Activated B cell treated with CpG ODN at 0.5 μM for 24 hours (primary cell): ENCODE results near the gene AURKAIP1. TPM values are rescaled to one million over a fixed set of nuclear protein-coding genes. Genes with fewer than 3 reads are reported as not detected.
A peak's percentile ranks its signal among the peaks of the same experiment; 100 is the strongest.
"Not testable (repeated sequence)": the region's sequence is repeated elsewhere in the genome, so short reads cannot be mapped to it uniquely, and the experiment has no call there.

Experiments used
- ATAC-seq: fragments of 200-7000 bp; cut with Tn5 transposase; one replicate; pipeline ENCODE4 v1.10.0; 2021; ENCODE audit warnings: low read depth, mild to moderate bottlenecking, moderate library complexity
- CTCF ChIA-PET: fragments of 350-600 bp; sonication (Branson Sonifier 250); formaldehyde crosslinking; loops from one replicate; lab custom pipeline; 2021; ENCODE audit warnings: antibody characterized with exemption; lab: Charles Lee
- POLR2A ChIA-PET: fragments of 350-600 bp; sonication (Branson Sonifier 250); formaldehyde crosslinking; loops from one replicate; lab custom pipeline; 2021; ENCODE audit warnings: antibody characterized with exemption; lab: Charles Lee
- DNase-seq: peaks from one replicate; pipeline ENCODE4 v3.0.0; 2022
- H3K27ac Mint-ChIP-seq: one replicate; pipeline ENCODE4 v1.8.0; 2020; ENCODE audit warnings: mixed read lengths
- H3K27me3 Mint-ChIP-seq: one replicate; pipeline ENCODE4 v1.8.0; 2021; ENCODE audit warnings: mixed read lengths
- H3K36me3 Mint-ChIP-seq: one replicate; pipeline ENCODE4 v1.8.0; 2021; ENCODE audit warnings: low read depth, mixed read lengths
- H3K4me1 Mint-ChIP-seq: one replicate; pipeline ENCODE4 v1.8.0; 2021; ENCODE audit warnings: mixed read lengths
- H3K4me3 Mint-ChIP-seq: one replicate; pipeline ENCODE4 v1.8.0; 2020; ENCODE audit warnings: mild to moderate bottlenecking, mixed read lengths
- H3K9me3 Mint-ChIP-seq: one replicate; pipeline ENCODE4 v1.8.0; 2020; ENCODE audit warnings: mixed read lengths
- CTCF ChIP-seq: fragments of 200-600 bp; IDR thresholded peaks from one replicate; pipeline ENCODE4 v1.8.0; 2022; ENCODE audit warnings: antibody characterized with exemption, mild to moderate bottlenecking
- intact Hi-C: fragments of 100-400 bp; cut with micrococcal nuclease; formaldehyde crosslinking; loops from one replicate; pipeline ENCODE4 v1.15.1; 2024
- total RNA-seq: library from RNA; stranded (reverse); gene quantifications from 2 replicates; pipeline ENCODE4 v1.2.3, GENCODE V29; 2022

AURKAIP1 gene
- total RNA-seq, 1 donor from 2014 or later, result 91.5 TPM

- no peak for TF ChIP-seq CTCF
- DNase-seq, result no peak
- peaks cover 37% of the 10 kb centered on the region for H3K4me1 Mint-ChIP-seq
- ChIA-PET POLR2A (interaction anchor here (0.5 to 3.7 kb wide), 13 partner anchors 9 to 459 kb away, joined by 3 to 44 read pairs (median 4); partner anchors contain the start of genes AURKAIP1, CCNL2, MIB2 and UBE2J2), CTCF (interaction anchor here (0.6 to 0.9 kb wide), 2 partner anchors 9 to 33 kb away, joined by 3 read pairs; partner anchors contain the start of genes AURKAIP1 and CCNL2)
- H3K4me3 Mint-ChIP-seq, result peak overlapping the region; percentile 92
- H3K27ac Mint-ChIP-seq, result peak overlapping the region; percentile 76
- no peaks in the 10 kb centered on the region for H3K27me3 Mint-ChIP-seq
- H3K36me3 Mint-ChIP-seq, result peaks cover 40% of the 10 kb centered on the region
- intact Hi-C loops, result loop anchor here (1.0 to 10.0 kb wide), 6 partner anchors 8 to 497 kb away; partner anchors contain the start of genes ATAD3B, AURKAIP1, CCNL2 and UBE2J2
- peaks cover 2% of the 10 kb centered on the region for H3K9me3 Mint-ChIP-seq
- peak; percentile 21 for ATAC-seq
Measured at GRCh38 chr1:1407636-1408318, 32.8 kb upstream of the AURKAIP1 start.

GRCh38 chr1:1406821-1407635 is 32.0 kb upstream of the AURKAIP1 start, which contains the start of gene MRPL20:
Gene MRPL20 (minus strand): TSS chr1:1407293. CDS start chr1:1407217, 76 bp downstream.
- intact Hi-C loops, result loop anchor here (1.0 to 10.0 kb wide), 6 partner anchors 8 to 498 kb away; partner anchors contain the start of genes ATAD3B, AURKAIP1, CCNL2 and UBE2J2
- POLR2A ChIA-PET, result interaction anchor here (0.5 to 3.7 kb wide), 14 partner anchors 8 to 460 kb away, joined by 3 to 44 read pairs (median 4); partner anchors contain the start of genes AURKAIP1, CCNL2, MIB2 and UBE2J2

GRCh38 chr1:1406101-1406820 is 31.3 kb upstream of the AURKAIP1 start:
- ChIA-PET POLR2A (interaction anchor here (0.9 to 3.7 kb wide), 3 partner anchors 7 to 387 kb away, joined by 3 to 44 read pairs (median 37); partner anchors contain the start of genes AURKAIP1 and CCNL2), CTCF (no interaction called here)
- ATAC-seq (no peak), DNase-seq (no peak)
- peak overlapping the region; percentile 82 for H3K27ac Mint-ChIP-seq
- H3K27me3 Mint-ChIP-seq, result no peaks in the 10 kb centered on the region
- TF ChIP-seq CTCF, result no peak
- H3K9me3 Mint-ChIP-seq, result no peaks in the 10 kb centered on the region
- peaks cover 44% of the 10 kb centered on the region for H3K4me1 Mint-ChIP-seq
- H3K36me3 Mint-ChIP-seq, result peaks cover 53% of the 10 kb centered on the region
- intact Hi-C loops, result loop anchor here (2.0 to 10.0 kb wide), 3 partner anchors 29 to 499 kb away; partner anchors contain the start of genes ATAD3B and VWA1
- H3K4me3 Mint-ChIP-seq, result peak overlapping the region; percentile 92

More at GRCh38 chr1:1406821-1407635, 32.0 kb upstream of the AURKAIP1 start, which contains the start of gene MRPL20:
- no peak for TF ChIP-seq CTCF
- ATAC-seq, result peak; percentile 93
- no peaks in the 10 kb centered on the region for H3K9me3 Mint-ChIP-seq
- peaks cover 38% of the 10 kb centered on the region for H3K4me1 Mint-ChIP-seq
- peaks cover 48% of the 10 kb centered on the region for H3K36me3 Mint-ChIP-seq
- H3K27ac Mint-ChIP-seq, result peak within 1 kb of the TSS; percentile 89
- CTCF ChIA-PET, result interaction anchor here (0.6 to 0.9 kb wide), 2 partner anchors 9 to 32 kb away, joined by 3 read pairs; partner anchors contain the start of genes AURKAIP1 and CCNL2
- H3K27me3 Mint-ChIP-seq, result no peaks in the 10 kb centered on the region
- H3K4me3 Mint-ChIP-seq, result peak within 1 kb of the TSS; percentile 92
- peak; percentile 92 for DNase-seq

- intact Hi-C loops, result loop anchor here (10.0 kb wide), 1 partner anchor 501 kb away; no protein-coding TSS in a partner anchor
- no peak for TF ChIP-seq CTCF
- peaks cover 65% of the 10 kb centered on the region for H3K36me3 Mint-ChIP-seq
- no peaks in the 10 kb centered on the region for H3K27me3 Mint-ChIP-seq
- CTCF ChIA-PET, result no interaction called here
- ATAC-seq, result no peak
- no peak for DNase-seq
- peak overlapping the region; percentile 41 for H3K27ac Mint-ChIP-seq
- no peak overlapping the region for H3K4me3 Mint-ChIP-seq
- peaks cover 49% of the 10 kb centered on the region for H3K4me1 Mint-ChIP-seq
- no peaks in the 10 kb centered on the region for H3K9me3 Mint-ChIP-seq
- POLR2A ChIA-PET, result no interaction called here
Measured at GRCh38 chr1:1403653-1404052, 28.6 kb upstream of the AURKAIP1 start.

GRCh38 chr1:1402901-1403392 is 27.9 kb upstream of the AURKAIP1 start:
- POLR2A ChIA-PET, result interaction anchor here (1.7 kb wide), 1 partner anchor 28 kb away, joined by 7 read pairs; the partner anchor contains the start of gene AURKAIP1
- Mint-ChIP-seq H3K36me3 (peaks cover 68% of the 10 kb centered on the region), H3K4me1 (peaks cover 50% of the 10 kb centered on the region)
- H3K27me3 Mint-ChIP-seq, CTCF ChIA-PET, DNase-seq, H3K4me3 Mint-ChIP-seq, ATAC-seq, H3K27ac Mint-ChIP-seq, H3K9me3 Mint-ChIP-seq: not testable (repeated sequence)
- intact Hi-C loops, result loop anchor here (10.0 kb wide), 1 partner anchor 502 kb away; no protein-coding TSS in a partner anchor
